ENCODE measurements around the gene PVRIG.
A peak's percentile ranks its signal among the peaks of the same experiment; 100 is the strongest.
"Not testable (repeated sequence)": the region's sequence is repeated elsewhere in the genome, so short reads cannot be mapped to it uniquely, and the experiment has no call there.

Gene PVRIG

GRCh38 chr7:100219801-100220585 lies at the start of gene PVRIG:
Gene PVRIG, plus strand, starts transcription at chr7:100219949. Its CDS starts 22 bp downstream, at chr7:100219971.
- DNase-seq: peak; percentile 21

- no peak for DNase-seq
Observed at GRCh38 chr7:100170101-100170897, 49.5 kb upstream of the PVRIG start.

DNA sequence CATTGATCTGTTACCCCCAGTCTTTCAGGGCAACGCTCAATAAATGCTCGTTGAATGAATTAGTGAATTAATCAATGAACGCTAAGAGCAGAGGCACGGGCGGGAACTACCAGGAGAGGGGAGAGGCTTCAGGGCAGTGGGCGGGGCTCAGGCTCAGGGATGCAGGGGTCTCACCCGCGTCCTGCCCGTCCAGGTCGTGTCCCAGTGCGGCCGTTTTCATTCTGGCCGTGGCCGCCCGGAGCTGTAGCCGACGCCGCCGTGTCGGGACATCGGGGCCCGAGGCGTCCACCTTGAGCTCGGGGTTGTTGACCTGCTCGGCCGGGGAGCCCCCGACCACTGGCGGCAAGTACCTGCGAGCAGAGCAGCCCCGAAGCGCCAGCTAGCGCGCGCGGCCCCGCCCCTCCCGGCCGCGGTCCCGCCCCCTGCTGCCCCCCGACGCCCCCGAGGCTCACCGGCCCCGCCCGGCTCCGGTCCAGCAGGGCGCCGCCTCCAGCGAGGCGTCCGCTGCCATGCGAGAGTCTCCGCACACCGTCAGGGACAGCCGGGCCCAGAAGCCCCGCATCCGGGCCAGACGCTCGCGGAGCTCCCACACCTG lies 48.6 kb upstream of the PVRIG start:
- DNase-seq: no peak

- DNase-seq: no peak
Observed at GRCh38 chr7:100171840-100172239, 47.9 kb upstream of the PVRIG start.

DNA sequence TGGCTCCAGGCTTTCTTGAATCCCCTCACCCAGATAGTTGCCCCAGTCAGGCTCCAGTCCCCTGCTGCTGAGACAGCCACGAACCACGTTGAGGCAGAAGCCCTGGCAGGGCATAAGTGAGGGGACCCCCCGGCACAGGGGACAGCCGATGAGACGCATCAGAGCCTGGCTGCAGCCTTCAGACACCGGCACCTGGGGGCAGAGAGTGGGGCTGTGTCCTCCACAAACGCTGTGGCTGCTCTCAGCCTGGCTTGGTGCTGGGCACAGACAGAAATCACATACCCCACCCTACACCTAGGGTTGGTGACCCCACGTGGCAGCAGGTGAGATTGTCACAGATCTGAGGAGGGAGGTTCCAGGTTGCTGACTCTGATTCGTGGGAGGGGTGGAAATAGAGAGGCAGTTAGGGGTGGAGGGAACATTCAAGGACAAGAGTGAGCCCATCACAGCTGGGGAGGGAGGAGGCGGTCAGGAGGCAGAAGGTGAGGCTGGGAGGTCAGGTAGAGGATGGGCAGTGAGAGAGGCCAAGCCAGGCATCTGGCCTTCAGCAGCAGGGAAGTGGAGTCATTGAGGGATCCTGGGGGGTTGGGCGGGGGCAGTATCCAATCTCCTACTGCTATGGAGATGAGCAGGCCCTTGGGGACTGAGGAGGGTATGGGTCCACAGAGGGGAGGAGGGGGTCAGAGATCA lies 45.8 kb upstream of the PVRIG start:
- no peak for DNase-seq

DNA sequence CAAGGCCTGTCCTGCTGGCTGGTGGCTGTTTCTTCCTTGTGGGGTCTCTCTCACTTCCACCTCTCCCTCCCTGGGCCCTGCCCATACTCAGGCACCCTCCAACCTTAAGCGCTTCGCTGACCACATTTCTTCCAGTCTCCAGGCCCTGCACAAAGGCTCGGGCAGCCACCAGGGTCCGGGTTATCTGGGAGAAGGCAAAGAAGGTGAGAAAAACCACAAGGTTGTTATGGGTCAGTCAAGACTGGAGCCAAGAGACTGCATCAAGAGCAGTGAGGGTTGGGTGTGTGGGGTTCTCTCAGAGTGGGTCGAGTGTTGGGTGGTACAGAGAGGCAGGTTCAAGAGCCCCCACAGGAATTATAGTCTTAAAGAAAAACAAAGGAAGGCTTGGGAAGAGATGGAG lies 45.2 kb upstream of the PVRIG start:
- DNase-seq: no peak

GRCh38 chr7:100175296-100175935 lies 44.3 kb upstream of the PVRIG start:
- no peak for DNase-seq

GRCh38 chr7:100176096-100177044 lies 43.4 kb upstream of the PVRIG start:
- no peak for DNase-seq

DNA sequence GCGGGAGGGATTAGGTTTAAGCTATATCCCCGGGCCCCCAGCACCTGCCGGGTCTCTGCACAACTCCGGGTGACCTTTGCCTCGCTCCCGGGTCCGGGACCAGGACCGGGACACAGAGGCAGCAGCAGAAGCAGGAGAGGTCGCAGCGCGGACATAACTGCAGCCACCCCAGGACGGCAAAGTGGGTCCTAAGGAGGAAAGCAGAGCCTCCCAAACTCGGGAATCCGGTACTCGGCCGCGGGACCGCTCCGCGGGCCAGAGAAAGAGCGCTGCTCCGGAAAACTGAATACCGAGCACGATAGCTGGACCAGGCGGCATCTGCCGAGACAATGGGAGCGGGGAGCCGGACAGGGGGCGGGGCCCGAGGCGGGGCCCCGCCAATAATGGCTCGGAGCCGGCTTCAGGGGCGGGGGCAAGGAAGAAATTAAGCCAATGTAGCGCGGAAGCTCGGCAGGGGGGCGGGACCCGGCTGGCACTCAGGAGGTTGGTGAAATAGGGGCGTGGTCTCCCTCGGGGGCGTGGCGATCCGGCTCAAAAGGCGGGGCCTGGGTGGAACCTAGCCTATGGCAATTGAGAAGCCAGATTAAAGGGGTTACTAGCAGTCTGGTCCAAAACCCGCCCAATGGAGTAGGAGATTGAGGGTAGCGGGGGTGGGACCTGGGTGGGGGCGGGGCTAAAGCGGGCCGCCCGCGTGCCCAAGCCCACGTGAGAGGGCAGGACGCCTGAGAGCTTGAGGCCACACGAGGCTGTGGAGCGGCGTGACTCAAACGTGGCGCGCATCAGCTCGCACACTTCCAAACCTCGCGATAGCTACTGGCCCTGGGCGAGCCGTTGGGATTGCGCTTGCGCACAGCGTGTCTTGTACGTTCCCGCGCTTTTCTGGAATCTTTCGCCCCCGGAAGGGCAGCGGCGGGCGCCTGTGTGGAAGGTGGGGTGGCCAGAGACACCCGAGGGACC lies 42.4 kb upstream of the PVRIG start, which contains the start of the genes GPC2 and STAG3:
TSS of gene GPC2 (minus strand) at position 337 of the 957 bp plus-strand sequence. CDS start at position 155, 182 bp downstream.
TSS of gene STAG3 (plus strand) at position 874 of the 957 bp plus-strand sequence. CDS start 2,639 bp downstream, outside the sequence.
- DNase-seq: peak; percentile 98

GRCh38 chr7:100180084-100180483 lies 39.7 kb upstream of the PVRIG start:
- not testable (repeated sequence) for DNase-seq

DNA sequence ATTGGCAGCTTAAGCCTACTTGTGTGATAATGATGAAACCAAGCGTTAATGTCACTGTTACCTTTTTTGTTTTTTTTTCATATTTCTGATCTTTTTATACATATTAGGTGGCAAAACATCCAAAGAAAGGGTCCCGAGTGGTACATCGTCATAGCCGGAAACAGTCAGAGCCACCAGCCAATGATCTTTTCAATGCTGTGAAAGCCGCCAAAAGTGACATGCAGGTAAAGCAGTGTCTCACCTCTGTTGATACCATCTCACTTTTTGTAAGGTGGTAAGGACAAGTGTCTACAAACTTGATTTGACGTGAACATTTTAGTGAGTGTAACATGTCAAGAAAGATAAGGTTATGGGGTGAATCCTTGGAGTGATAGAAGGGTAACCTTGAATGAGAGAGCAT lies 37.1 kb upstream of the PVRIG start:
- DNase-seq: not testable (repeated sequence)

GRCh38 chr7:100183090-100183489 lies 36.7 kb upstream of the PVRIG start:
- not testable (repeated sequence) for DNase-seq

- no peak for DNase-seq
Observed at GRCh38 chr7:100185726-100186125, 34.0 kb upstream of the PVRIG start.

- no peak for DNase-seq
Observed at GRCh38 chr7:100189061-100189460, 30.7 kb upstream of the PVRIG start.

GRCh38 chr7:100190048-100190711 lies 29.6 kb upstream of the PVRIG start:
- DNase-seq: no peak

- no peak for DNase-seq
Observed at GRCh38 chr7:100191775-100192174, 28.0 kb upstream of the PVRIG start.

DNA sequence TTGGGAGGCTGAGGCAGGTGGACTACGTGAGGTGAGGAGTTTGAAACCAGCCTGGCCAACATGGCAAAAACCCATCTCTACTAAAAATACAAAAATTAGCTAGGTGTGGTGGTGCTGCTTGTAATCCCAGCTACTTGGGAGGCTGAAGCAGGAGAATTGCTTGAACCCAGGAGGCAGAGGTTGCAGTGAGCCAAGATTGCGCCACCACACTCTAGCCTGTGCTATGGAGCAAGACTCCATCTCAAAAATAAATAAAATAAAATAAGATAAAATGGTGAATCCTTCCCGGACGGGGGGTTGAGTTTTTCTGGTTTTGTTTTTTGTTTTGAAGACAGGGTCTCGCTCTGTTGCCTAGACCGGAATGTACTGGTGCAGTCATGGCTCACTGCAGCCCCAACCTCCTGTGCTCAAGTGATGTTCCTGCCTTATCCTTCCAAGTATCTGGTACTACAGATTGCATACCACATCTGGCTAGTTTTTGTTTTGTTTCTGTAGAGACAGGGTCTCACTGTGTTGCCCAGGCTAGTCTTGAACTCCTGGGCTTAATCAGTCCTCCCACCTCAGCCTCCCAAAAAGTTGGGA lies 27.4 kb upstream of the PVRIG start:
- not testable (repeated sequence) for DNase-seq

GRCh38 chr7:100192969-100193368 lies 26.8 kb upstream of the PVRIG start:
- DNase-seq: no peak

- no peak for DNase-seq
Observed at GRCh38 chr7:100195222-100195621, 24.5 kb upstream of the PVRIG start.
